SIG-M5 treated with dmso at 0.1 percent for 504 hours (cell line): Measurements from ENCODE around the gene ACOT7.

Experiments used
- DNase-seq: peaks from one replicate; lab custom pipeline; 2025; ENCODE audit not compliant: unreplicated experiment; lab: John Stamatoyannopoulos, UW

The ACOT7 gene

GRCh38 chr1:6347641-6348487 lies 45.7 kb downstream of the ACOT7 start:
- DNase-seq = no peak

DNA sequence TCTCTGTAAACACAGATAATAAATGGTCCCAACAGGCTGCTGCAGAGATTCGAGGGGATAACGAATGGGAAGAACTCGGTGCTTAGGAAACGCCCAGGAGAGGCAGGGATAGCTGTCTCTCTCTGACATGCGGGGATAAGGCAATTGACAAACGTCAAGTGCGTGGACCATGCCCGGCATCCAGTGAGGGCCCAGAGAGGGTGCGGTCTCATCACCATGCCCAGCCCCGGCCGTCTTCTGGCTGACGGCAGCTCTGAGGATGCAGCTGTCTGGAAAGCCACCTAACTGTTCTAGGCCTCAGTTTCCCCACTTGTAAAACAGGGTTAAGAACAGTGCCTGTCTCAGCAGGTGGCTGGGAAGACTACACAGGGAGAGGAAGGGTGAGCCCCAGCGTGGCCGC lies 48.1 kb downstream of the ACOT7 start:
- DNase-seq = no peak

DNA sequence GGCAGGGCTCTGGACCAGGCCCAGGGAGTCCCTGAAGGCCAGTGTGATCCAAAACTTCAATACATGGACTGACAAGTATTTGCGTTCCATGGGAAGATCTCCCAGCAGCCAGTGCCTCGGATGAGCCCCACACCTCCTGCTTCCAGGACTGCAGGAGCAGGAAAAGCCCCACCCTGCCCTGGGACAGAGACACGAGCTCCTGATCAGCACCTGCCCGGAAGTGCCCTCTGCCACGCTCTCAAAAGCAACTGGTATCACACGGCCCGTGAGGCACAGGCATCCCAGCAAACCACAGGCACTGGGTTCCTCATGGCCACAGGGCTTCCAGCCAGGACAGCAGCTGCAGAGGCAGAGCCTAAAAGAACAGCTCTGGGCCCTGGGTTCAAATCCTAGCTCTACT lies 48.6 kb downstream of the ACOT7 start:
- no peak for DNase-seq

- peak; percentile 41 for DNase-seq
These were observed 49.8 kb downstream of the ACOT7 start for GRCh38 chr1:6343506-6344405.

DNA sequence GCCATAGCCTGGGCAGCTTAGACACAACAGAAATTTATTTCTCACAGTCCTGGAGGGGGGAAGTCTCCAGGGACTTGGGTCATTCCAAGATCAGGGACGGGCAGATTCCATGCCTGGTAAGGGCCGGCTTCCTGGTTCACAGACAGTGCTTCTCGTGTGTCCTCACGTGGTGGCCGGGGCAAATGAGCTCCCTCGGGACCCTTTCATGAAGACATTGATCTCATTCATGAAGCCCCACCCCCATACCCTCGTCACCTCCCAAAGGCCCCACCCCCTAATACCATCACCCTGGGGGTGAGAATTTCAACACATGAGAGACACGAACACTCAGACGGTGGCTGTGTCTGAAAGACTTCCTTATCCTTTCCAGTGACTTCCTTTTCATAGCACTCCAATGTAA lies 51.5 kb downstream of the ACOT7 start:
- DNase-seq = peak; percentile 28

- no peak for DNase-seq
These were observed 54.9 kb downstream of the ACOT7 start for GRCh38 chr1:6338695-6339094.

DNA sequence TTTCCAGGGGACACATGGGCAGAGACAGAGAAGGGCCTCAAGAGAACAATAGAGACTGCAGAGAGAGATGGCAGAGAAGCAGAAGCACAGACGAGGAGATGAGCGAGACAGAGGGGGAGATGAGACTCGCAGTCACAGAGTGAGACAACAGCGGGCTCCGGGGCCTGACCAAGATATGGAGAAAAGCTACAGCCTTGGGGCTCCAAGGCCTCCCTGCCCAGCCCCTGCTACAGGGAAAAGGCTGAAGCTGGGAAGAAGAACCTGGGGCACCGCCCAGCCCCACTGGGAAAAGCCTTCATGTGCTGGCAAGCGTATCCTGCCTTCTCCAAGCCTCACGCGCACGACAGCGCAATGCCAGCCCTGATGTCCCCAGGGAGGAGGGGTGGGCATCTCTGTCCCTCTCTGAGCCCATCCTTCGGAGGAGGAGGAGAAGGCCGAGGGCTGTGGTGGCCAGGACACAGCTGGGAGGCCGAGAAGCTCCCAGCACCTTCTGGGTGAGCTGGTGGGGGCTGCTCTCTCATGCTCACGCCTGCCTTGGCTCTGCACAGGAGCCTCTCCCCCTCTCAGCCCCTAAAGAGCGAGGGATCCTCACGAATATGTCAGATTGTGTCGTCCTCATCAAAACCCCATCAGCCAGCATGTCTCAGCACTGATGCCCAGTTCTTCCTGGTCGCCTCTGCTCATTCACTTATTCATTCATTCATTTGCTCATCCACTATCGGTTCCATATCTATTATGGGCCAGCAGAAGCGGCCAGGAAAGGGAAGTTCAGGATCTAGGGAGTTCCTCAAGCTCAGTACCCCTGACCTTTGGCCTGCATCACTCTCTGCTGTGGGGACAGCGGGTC lies 56.6 kb downstream of the ACOT7 start:
- DNase-seq = no peak

GRCh38 chr1:6334261-6334993 lies 59.1 kb downstream of the ACOT7 start:
- DNase-seq = no peak

GRCh38 chr1:6332821-6333220 lies 60.7 kb downstream of the ACOT7 start:
- no peak for DNase-seq

DNA sequence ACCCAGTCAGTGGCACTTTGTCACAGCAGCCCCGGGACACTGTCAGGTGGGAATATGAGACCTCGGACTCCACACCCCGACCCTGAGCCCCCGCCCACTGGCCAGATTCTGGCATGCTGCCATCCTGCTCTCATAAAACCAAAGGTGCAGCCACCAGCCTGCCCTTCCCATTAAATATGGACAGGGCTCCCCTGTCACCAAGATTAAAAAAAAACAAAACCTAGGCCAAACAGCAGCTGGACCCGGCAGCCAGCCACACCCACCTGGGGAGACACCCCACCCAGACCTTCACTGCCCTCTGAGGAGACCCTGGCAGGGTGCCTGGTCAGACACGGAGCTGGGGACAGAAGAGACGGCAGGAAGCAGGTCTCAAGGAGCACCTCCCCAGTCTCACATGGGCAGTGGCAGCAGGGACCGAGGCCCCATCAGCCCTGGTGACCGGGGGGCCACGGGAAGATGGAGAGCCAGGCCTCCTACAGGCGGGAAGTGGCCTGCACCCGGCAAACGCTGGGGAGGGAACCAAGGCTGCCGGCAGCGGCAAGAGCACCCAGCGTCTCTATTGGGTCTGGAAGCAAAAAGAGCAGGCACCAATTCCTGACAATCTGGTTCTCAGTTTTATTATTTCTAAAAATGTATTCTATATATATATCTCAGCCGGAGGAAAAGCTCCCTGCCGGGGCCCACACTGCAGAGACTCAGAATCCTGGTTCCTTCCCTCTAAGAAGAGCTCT lies 61.9 kb downstream of the ACOT7 start:
- no peak for DNase-seq

DNA sequence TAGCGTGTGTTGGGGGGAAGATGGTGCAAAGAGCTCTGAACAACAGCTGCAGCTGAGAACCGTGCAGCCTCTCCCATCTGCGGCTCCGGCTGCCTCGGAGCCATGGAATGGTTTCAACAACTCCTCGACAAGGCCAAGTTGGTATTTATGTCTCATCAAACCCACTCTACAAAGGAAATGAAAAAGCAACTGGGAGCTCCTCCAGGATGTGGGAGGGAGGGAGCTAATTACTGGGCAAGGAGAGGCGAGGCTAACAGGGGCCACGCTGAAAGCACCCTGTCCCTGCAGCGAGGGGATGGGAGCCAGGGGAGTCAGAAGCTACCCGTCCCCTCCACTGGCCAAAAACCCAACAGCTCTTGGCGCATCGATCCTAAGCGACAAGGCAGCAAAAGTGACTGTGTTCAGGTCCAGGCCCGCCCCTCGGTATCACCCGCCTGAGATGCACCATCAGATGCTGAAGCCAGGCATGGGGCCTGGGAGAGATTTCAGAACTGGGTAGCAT lies 63.1 kb downstream of the ACOT7 start:
- DNase-seq = no peak

GRCh38 chr1:6329851-6330250 lies 63.7 kb downstream of the ACOT7 start:
- DNase-seq = no peak

GRCh38 chr1:6329396-6329795 lies 64.2 kb downstream of the ACOT7 start:
- no peak for DNase-seq

GRCh38 chr1:6328696-6329095 lies 64.9 kb downstream of the ACOT7 start:
- DNase-seq = no peak

- no peak for DNase-seq
These were observed 65.5 kb downstream of the ACOT7 start for GRCh38 chr1:6328091-6328490.

GRCh38 chr1:6325482-6325881 lies 68.1 kb downstream of the ACOT7 start:
- DNase-seq = no peak

- no peak for DNase-seq
These were observed 71.4 kb downstream of the ACOT7 start for GRCh38 chr1:6322161-6322560.

DNA sequence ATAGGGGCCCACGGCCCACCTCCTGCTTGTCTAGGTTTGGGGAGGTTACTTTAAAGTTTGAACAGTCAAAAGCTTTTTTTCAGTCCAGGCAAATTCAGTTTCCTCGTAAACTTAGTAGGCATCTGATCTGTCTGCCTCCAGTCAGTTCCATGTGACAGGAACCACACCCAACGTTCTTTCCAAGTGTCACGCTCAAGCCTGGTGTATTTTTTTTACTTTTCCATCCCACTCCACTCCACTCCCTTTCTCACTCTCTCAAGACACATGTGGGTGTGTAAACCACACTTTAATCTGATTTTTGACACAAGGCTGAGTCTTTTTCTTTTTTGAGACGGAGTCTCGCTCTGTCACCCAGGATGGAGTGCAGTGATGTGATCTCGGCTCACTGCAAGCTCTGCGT lies 72.4 kb downstream of the ACOT7 start:
- DNase-seq = no peak

DNA sequence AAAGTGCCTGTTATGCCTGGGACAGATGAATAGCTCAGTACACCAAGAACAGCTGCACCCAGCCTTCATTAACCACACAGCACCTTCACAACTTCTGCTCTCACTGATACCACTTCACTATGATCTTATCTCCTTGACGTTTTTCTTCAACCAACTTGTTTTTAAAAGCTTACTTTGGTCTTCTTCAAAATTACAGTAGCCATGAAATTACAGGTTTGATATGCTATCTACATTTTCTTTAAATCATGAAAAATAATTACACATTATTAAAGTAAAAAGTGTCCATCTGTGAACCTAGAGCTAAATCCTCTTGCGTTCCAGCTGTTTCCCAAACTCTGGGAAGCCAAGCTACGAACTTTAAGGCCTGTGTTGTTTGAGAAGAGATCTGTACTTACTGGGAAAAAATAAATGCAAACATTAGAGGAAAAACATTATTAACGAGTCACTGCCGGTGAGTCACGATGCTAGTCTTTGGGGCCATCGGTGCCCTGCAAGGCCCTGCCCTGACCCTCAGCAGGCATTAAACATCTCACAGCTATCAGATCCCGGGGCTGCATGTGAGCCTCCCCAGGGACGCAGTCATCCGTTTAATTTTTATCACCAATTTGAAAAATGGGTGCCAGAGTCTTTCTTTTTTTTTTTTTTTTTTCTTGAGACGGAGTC lies 76.3 kb downstream of the ACOT7 start:
- no peak for DNase-seq
